Neuronal stem cell (in vitro differentiated cells): ENCODE measurements around the gene HAUS1. TPM values are rescaled to one million over a fixed set of nuclear protein-coding genes. Genes with fewer than 3 reads are reported as not detected.

ENCODE experiments used
- DNase-seq: peaks from one replicate; pipeline ENCODE4 v3.0.0-alpha.2; 2013; ENCODE audit warnings: low spot score
- H2AFZ ChIP-seq: one replicate; pipeline ENCODE4 v1.6.1; 2013; ENCODE audit warnings: mild to moderate bottlenecking, low read length, inconsistent platforms
- H2AK5ac ChIP-seq: 2 replicates; pipeline ENCODE4 v1.6.1; 2013; ENCODE audit warnings: low read depth, mild to moderate bottlenecking, inconsistent platforms, low read length, moderate library complexity, mixed read lengths
- H2BK120ac ChIP-seq: 2 replicates; pipeline ENCODE4 v1.6.1; 2013; ENCODE audit warnings: low read depth, mild to moderate bottlenecking, inconsistent platforms, low read length, moderate library complexity, mixed read lengths
- H2BK12ac ChIP-seq: one replicate; pipeline ENCODE4 v1.6.1; 2013; ENCODE audit warnings: low read length, inconsistent platforms
- H2BK15ac ChIP-seq: 2 replicates; pipeline ENCODE4 v1.6.1; 2013; ENCODE audit warnings: mild to moderate bottlenecking, low read length, inconsistent platforms, mixed read lengths
- H2BK5ac ChIP-seq: one replicate; pipeline ENCODE4 v1.6.1; 2013; ENCODE audit warnings: inconsistent platforms, mild to moderate bottlenecking, low read length, moderate library complexity
- H3K14ac ChIP-seq: one replicate; pipeline ENCODE4 v1.6.1; 2013; ENCODE audit warnings: low read length, inconsistent platforms
- H3K18ac ChIP-seq: 2 replicates; pipeline ENCODE4 v1.6.1; 2013; ENCODE audit warnings: low read length, inconsistent platforms
- H3K23ac ChIP-seq: 2 replicates; pipeline ENCODE4 v1.6.1; 2013; ENCODE audit warnings: low read depth, mild to moderate bottlenecking, mixed read lengths, low read length, inconsistent platforms; ENCODE audit not compliant: poor library complexity
- H3K27ac ChIP-seq: replicated peaks from 3 replicates; pipeline ENCODE4 v1.5.1; 2013; ENCODE audit warnings: low read length, inconsistent platforms
- H3K27me3 ChIP-seq, 3 experiments: 2 replicates each; pipeline ENCODE4 v1.6.1; 2013; ENCODE audit warnings: low read length in 3 of 3, mild to moderate bottlenecking in 2 of 3, inconsistent platforms in 1 of 3, low read depth in 1 of 3, mixed read lengths in 1 of 3, moderate library complexity in 1 of 3; ENCODE audit not compliant: control insufficient read depth in 3 of 3, insufficient read depth in 3 of 3
- H3K36me3 ChIP-seq, 2 donors: replicated peaks in 1 of 2; 2 replicates each; pipeline ENCODE4 v1.6.1; 2013; ENCODE audit warnings: low read length in 2 of 2; ENCODE audit not compliant: control insufficient read depth in 2 of 2, insufficient read depth in 2 of 2
- H3K4ac ChIP-seq: 2 replicates; pipeline ENCODE4 v1.6.1; 2013; ENCODE audit warnings: inconsistent platforms, mild to moderate bottlenecking, low read length, moderate library complexity
- H3K4me1 ChIP-seq, 2 donors: 1 replicate in 1 of 2; 2 replicates in 1 of 2; pipeline ENCODE4 v1.6.1; 2013; ENCODE audit warnings: low read length in 2 of 2, low read depth in 1 of 2; ENCODE audit not compliant: control insufficient read depth in 2 of 2, insufficient read depth in 1 of 2
- H3K4me2 ChIP-seq: one replicate; pipeline ENCODE4 v1.6.1; 2013; ENCODE audit warnings: mild to moderate bottlenecking, low read length, inconsistent platforms; ENCODE audit not compliant: insufficient read depth, poor library complexity, severe bottlenecking
- H3K4me3 ChIP-seq, 2 donors: 2 replicates each; pipeline ENCODE4 v1.5.1; 2013; ENCODE audit warnings: low read length in 2 of 2, mild to moderate bottlenecking in 2 of 2, inconsistent platforms in 1 of 2, moderate library complexity in 1 of 2
- H3K79me1 ChIP-seq: one replicate; pipeline ENCODE4 v1.6.1; 2013; ENCODE audit warnings: low read depth, mild to moderate bottlenecking, inconsistent platforms, low read length, moderate library complexity
- H3K9ac ChIP-seq: one replicate; pipeline ENCODE4 v1.6.1; 2013; ENCODE audit warnings: mild to moderate bottlenecking, low read depth, low read length, inconsistent platforms; ENCODE audit not compliant: poor library complexity
- H3K9me3 ChIP-seq, 2 donors: replicated peaks in 1 of 2; 2 replicates each; pipeline versions ENCODE3 to v1.6.1; 2013; ENCODE audit warnings: low read length in 2 of 2, mild to moderate bottlenecking in 2 of 2, inconsistent platforms in 1 of 2, low read depth in 1 of 2, mixed read lengths in 1 of 2, moderate library complexity in 1 of 2; ENCODE audit not compliant: control insufficient read depth in 2 of 2, insufficient read depth in 1 of 2
- H4K8ac ChIP-seq: one replicate; pipeline ENCODE4 v1.6.1; 2013; ENCODE audit warnings: low read depth, mild to moderate bottlenecking, inconsistent platforms, low read length, moderate library complexity
- H4K91ac ChIP-seq: one replicate; pipeline ENCODE4 v1.6.1; 2013; ENCODE audit warnings: low read length, low read depth, mild to moderate bottlenecking, inconsistent platforms; ENCODE audit not compliant: poor library complexity
- WGBS, 2 donors: extraction: QIAGEN DNeasy Blood & Tissue Kit; methylation state at CpG; one replicate each; pipeline ENCODE4 v1.1.7; 2013; ENCODE audit warnings: missing lambda C conversion rate in 2 of 2, mixed read lengths in 1 of 2; ENCODE audit not compliant: insufficient read length in 2 of 2, insufficient replicate concordance in 1 of 2; ENCODE audit errors: extremely low coverage in 2 of 2; 5-methylcytosine and 5-hydroxymethylcytosine counted together
- polyA plus RNA-seq, 2 experiments: library from polyadenylated mRNA; stranded (reverse); fragments of 200-250 nt; gene quantifications; one replicate each; pipeline ENCODE4 v1.2.3, GENCODE V29; 2013

HAUS1 gene
- polyA plus RNA-seq (2013, experiment 1 of 2): 220 TPM
- 231 TPM for polyA plus RNA-seq (2013, experiment 2 of 2)

DNA sequence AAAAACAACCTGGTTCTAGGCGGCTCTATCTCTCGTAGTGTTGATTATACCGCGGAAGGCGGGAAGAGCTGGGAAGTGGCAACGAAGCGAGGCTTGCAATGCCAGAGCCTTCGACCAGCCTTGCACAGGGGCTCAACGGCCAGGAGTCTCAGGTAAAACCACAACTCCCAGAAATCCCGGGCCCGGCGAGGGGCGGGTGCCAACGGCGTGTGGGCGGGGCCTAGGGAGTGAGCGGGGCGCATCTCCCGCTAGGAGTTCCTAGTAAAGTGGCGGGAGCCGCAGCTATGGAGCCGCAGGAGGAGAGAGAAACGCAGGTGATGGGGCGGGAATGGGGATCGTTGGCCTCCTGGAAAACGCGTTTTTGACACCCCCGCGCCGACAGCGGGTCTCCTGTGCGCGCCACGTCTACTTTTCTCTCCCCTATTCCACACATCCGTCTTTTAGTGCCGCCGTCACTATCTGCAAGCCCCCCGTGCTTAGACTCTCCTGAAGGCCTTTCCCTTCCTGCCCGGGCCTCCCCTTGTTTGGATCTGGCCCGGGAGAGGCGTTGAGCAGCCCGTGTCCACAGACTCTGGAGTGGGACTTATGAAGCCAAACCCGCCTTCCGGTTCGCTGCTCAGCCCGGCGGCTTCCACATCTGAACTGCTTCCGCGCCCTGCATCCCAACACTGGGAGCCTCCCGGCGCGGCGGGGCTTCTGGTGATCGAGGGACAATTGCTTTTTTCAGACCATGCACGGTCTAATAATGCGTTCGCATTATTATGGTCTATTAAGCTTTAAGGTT, at the start of gene HAUS1:
Gene HAUS1, plus strand, starts transcription at position 258 of the 784 bp plus-strand sequence. Its CDS starts 27 bp downstream, at position 285.
- Histone ChIP-seq H4K91ac (no peak within 1 kb of the TSS), H3K36me3 (peaks cover 3 to 36% of the 10 kb centered on the region in 2 donors), H3K4me3 (peak within 1 kb of the TSS; percentile 87 to 94), H3K9ac (peak within 1 kb of the TSS; percentile 93), H3K79me1 (no peaks in the 10 kb centered on the region), H2AK5ac (no peak within 1 kb of the TSS), H3K4me2 (peak within 1 kb of the TSS; percentile 60), H2AFZ (peak within 1 kb of the TSS; percentile 95), H3K4me1 (peaks cover 0 to 2% of the 10 kb centered on the region in 2 donors), H4K8ac (no peak within 1 kb of the TSS), H2BK15ac (no peak within 1 kb of the TSS), H3K27ac (peak within 1 kb of the TSS; percentile 76), H2BK5ac (peak within 1 kb of the TSS; percentile 62), H3K9me3 (no peaks in the 10 kb centered on the region), H3K14ac (no peak within 1 kb of the TSS), H3K4ac (no peak within 1 kb of the TSS), H2BK120ac (no peak within 1 kb of the TSS), H3K27me3 (no peaks in the 10 kb centered on the region), H3K18ac (peak within 1 kb of the TSS; percentile 98), H3K23ac (peak within 1 kb of the TSS; percentile 17), H2BK12ac (no peak within 1 kb of the TSS)
- no CpG with 5 or more reads among the region's 57 CpGs for WGBS, 2 donors
- DNase-seq: peak; percentile 81

DNA sequence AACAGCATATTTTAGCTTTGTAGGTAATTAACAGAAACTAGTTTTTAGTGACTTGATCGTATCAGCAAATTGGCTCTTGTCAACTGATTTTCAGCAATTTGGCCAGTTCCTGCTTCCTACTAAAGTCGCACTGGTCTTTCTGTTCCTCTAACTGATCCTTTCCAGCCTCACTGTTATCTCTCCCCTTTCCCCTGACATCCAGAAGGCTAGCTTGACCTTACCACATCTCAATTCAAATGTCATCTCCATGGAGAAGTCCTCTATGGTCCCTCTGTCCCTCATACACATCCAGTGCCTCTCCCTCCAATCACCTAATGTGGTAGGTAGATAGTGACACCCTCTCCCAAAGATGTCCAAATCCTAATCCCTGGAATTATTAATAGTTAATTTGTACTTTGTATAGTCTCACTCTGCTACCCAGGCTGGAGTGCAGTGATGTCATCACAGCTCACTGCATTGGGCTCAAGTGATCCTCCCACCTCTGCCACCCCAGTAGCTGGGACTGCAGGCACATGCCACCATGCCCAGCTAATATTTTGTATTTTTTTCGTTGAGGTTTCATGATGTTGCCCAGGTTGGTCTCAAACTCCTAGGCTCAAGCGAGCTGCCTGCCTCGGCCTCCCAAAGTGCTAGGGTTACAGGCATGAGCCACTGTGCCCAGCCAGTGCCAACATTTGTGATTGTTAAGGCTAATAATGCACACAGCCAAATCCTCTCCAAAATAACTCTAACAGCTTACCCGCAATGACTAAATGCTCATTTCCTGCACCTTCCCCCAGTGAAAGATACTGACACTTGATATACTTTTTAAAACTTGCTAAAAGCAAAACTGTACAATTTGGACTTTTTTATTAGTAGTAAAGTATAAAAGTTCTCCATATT, 49.0 kb upstream of the HAUS1 start:
- no peaks in the 10 kb centered on the region for H3K27me3 ChIP-seq
- H3K4me2 ChIP-seq: no peak overlapping the region
- no peak overlapping the region for H3K14ac ChIP-seq
- no peak overlapping the region for H4K8ac ChIP-seq
- no peak overlapping the region for H3K27ac ChIP-seq
- no peak overlapping the region for H2BK15ac ChIP-seq
- H3K4me3 ChIP-seq: no peak overlapping the region
- H2AK5ac ChIP-seq: no peak overlapping the region
- no peak for DNase-seq
- no CpG with 5 or more reads among the region's 6 CpGs for WGBS, 2 donors
- no peaks in the 10 kb centered on the region for H3K36me3 ChIP-seq
- no peaks in the 10 kb centered on the region for H3K4me1 ChIP-seq
- H2BK5ac ChIP-seq: no peak overlapping the region
- H3K9ac ChIP-seq: no peak overlapping the region
- no peak overlapping the region for H3K18ac ChIP-seq
- H3K79me1 ChIP-seq: no peaks in the 10 kb centered on the region
- no peak overlapping the region for H3K23ac ChIP-seq
- no peaks in the 10 kb centered on the region for H3K9me3 ChIP-seq
- H2BK120ac ChIP-seq: no peak overlapping the region
- H2BK12ac ChIP-seq: no peak overlapping the region
- H2AFZ ChIP-seq: no peak overlapping the region
- H3K4ac ChIP-seq: no peak overlapping the region
- no peak overlapping the region for H4K91ac ChIP-seq

GRCh38 chr18:46055838-46056230, 48.4 kb upstream of the HAUS1 start:
- Histone ChIP-seq H2BK120ac (no peak overlapping the region), H3K4me3 (peak overlapping the region in 1 of 2 donors; percentile 34), H3K36me3 (no peaks in the 10 kb centered on the region), H4K91ac (no peak overlapping the region), H3K4me2 (no peak overlapping the region), H3K4me1 (no peaks in the 10 kb centered on the region), H3K9ac (no peak overlapping the region), H3K14ac (no peak overlapping the region), H3K79me1 (no peaks in the 10 kb centered on the region), H3K18ac (no peak overlapping the region), H3K27me3 (no peaks in the 10 kb centered on the region), H3K4ac (no peak overlapping the region), H2BK5ac (no peak overlapping the region), H3K27ac (no peak overlapping the region), H2AFZ (no peak overlapping the region), H2AK5ac (no peak overlapping the region), H2BK12ac (no peak overlapping the region), H2BK15ac (no peak overlapping the region), H4K8ac (no peak overlapping the region), H3K9me3 (no peaks in the 10 kb centered on the region), H3K23ac (peak overlapping the region; percentile 25)
- WGBS, 2 donors: no CpG with 5 or more reads among the region's 4 CpGs
- no peak for DNase-seq

DNA sequence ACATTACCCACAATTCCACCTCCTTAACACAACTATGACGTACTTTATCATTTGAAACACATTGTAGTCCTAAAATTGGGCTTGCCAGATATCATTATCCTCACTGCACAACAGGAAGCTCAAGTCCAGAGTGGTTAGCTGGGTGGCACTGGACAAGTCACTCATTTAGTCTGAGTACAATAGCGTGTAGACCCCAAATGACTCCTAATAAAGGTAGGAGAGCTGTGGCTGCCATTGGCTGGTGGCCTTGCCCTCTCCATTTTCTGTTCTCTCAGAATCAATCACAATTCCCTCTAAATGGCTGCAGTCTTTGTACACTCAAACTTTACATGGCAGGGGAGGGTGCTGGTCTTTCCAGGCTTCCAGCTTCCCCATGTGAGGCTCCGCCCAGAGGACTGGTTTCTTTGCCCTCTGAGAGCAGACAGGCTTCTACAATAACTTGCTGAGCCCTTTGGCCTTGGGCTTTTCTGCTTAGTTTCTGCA, 43.8 kb upstream of the HAUS1 start:
- H3K4me3 ChIP-seq: no peak overlapping the region
- no peak overlapping the region for H3K23ac ChIP-seq
- H2BK12ac ChIP-seq: no peak overlapping the region
- H2BK15ac ChIP-seq: no peak overlapping the region
- H3K9me3 ChIP-seq: no peaks in the 10 kb centered on the region
- H3K36me3 ChIP-seq: no peaks in the 10 kb centered on the region
- H2AK5ac ChIP-seq: no peak overlapping the region
- no peak overlapping the region for H2BK120ac ChIP-seq
- no peak overlapping the region for H3K9ac ChIP-seq
- no peak overlapping the region for H3K27ac ChIP-seq
- no peak overlapping the region for H4K91ac ChIP-seq
- H3K14ac ChIP-seq: no peak overlapping the region
- H2BK5ac ChIP-seq: no peak overlapping the region
- H3K4me2 ChIP-seq: no peak overlapping the region
- no peak overlapping the region for H3K18ac ChIP-seq
- no peak overlapping the region for H4K8ac ChIP-seq
- WGBS, 2 donors: no CpG with 5 or more reads among the region's 3 CpGs
- H3K79me1 ChIP-seq: no peaks in the 10 kb centered on the region
- no peak for DNase-seq
- no peaks in the 10 kb centered on the region for H3K4me1 ChIP-seq
- H2AFZ ChIP-seq: no peak overlapping the region
- no peak overlapping the region for H3K4ac ChIP-seq
- no peaks in the 10 kb centered on the region for H3K27me3 ChIP-seq
